AG04449 (cell line): ENCODE measurements around the gene PBX1.

Experiments used
- CTCF ChIA-PET: fragments of 350-600 bp; formaldehyde crosslinking; extraction: SDS; loops from one replicate; lab custom pipeline; 2021; ENCODE audit warnings: antibody characterized with exemption; lab: Yijun Ruan, JAX
- POLR2A ChIA-PET: fragments of 400-600, 350-600 bp; formaldehyde crosslinking; extraction: SDS; loops from one replicate; lab custom pipeline; 2020; ENCODE audit warnings: antibody characterized with exemption, inconsistent platforms; lab: Yijun Ruan, JAX
- DNase-seq: peaks from one replicate; pipeline ENCODE4 v3.0.0-alpha.2; 2010; ENCODE audit warnings: low read depth, low spot score
- H3K4me3 ChIP-seq: 2 replicates; pipeline ENCODE4 v1.5.1; 2011; ENCODE audit warnings: low read depth, mild to moderate bottlenecking, control low read depth, low read length
- TF ChIP-seq, protein P1 (sequence below): IDR thresholded peaks from one replicate; pipeline ENCODE4 v1.5.1; 2011; ENCODE audit warnings: mild to moderate bottlenecking, moderate library complexity, low read length, control low read depth, inconsistent platforms; ENCODE audit not compliant: insufficient read depth; ENCODE audit errors: missing control alignments

The PBX1 gene

DNA sequence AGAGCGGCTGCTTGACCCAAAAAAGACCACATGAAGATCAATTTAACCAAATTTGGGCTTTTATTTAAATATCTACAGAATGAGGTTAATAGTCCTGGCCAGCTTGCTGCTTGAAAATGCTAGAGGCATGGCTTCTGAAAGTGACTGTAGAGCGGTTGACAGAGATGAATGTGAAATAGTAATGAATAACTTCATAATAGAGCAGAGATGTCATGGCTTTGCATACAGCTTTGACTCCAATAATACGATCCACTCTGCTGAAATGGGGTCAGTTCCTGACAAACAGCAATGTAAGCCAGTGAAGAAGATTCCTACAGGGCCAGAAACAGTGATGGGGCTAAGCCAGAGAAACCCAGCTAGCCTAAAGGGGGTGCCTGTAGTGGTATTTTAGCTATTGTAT lies 183.8 kb downstream of the PBX1 start:
- ChIA-PET CTCF (interaction anchor here (0.7 kb wide), 1 partner anchor 44 kb away, joined by 3 read pairs; no protein-coding TSS in a partner anchor), POLR2A (no interaction called here)
- TF ChIP-seq, protein P1, sequence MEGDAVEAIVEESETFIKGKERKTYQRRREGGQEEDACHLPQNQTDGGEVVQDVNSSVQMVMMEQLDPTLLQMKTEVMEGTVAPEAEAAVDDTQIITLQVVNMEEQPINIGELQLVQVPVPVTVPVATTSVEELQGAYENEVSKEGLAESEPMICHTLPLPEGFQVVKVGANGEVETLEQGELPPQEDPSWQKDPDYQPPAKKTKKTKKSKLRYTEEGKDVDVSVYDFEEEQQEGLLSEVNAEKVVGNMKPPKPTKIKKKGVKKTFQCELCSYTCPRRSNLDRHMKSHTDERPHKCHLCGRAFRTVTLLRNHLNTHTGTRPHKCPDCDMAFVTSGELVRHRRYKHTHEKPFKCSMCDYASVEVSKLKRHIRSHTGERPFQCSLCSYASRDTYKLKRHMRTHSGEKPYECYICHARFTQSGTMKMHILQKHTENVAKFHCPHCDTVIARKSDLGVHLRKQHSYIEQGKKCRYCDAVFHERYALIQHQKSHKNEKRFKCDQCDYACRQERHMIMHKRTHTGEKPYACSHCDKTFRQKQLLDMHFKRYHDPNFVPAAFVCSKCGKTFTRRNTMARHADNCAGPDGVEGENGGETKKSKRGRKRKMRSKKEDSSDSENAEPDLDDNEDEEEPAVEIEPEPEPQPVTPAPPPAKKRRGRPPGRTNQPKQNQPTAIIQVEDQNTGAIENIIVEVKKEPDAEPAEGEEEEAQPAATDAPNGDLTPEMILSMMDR: no peak
- no peak overlapping the region for H3K4me3 ChIP-seq
- no peak for DNase-seq

DNA sequence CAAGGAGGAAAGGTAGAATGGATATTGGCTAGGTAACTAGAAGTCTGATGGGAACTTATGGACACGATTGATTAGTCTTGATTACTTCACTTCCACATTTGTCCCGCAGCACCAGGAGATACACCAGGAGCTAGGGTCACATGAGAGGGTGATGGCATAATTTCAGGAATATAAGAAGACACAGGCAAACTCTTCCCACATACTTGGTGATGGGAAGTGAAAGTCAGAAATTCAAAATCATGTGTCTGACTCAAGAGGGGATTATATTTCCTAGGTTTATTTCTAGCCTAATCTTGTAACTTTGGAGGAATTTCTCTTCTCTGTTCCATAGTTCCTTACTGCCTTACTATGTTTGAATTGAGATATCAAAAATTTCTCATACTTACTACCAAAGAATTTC lies 185.0 kb downstream of the PBX1 start:
- ChIA-PET POLR2A (no interaction called here), CTCF (no interaction called here)

DNA sequence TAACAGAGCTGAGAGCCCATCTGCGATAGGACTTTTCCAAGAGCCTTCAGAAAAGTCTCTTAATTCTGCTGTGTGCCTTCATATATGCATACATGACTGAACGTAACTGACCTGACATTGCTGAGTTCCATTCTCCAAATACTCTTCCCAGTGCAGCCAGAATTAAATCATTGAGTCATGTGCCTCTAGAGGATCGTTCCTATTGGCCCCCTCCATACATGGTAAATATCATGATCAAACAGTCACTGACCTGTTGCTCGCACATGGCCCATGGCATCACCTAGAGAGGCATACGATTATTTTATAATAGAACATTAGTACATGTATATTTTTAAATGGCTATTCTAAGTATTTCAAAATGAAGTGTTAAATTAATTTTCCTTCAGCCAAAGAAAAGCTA lies 186.8 kb downstream of the PBX1 start:
- ChIA-PET CTCF (no interaction called here), POLR2A (no interaction called here)
- TF ChIP-seq, protein P1: no peak
- H3K4me3 ChIP-seq: no peak overlapping the region
- no peak for DNase-seq

More for the DNA sequence above, 185.0 kb downstream of the PBX1 start:
- TF ChIP-seq, protein P1: no peak
- no peak overlapping the region for H3K4me3 ChIP-seq
- DNase-seq: no peak

DNA sequence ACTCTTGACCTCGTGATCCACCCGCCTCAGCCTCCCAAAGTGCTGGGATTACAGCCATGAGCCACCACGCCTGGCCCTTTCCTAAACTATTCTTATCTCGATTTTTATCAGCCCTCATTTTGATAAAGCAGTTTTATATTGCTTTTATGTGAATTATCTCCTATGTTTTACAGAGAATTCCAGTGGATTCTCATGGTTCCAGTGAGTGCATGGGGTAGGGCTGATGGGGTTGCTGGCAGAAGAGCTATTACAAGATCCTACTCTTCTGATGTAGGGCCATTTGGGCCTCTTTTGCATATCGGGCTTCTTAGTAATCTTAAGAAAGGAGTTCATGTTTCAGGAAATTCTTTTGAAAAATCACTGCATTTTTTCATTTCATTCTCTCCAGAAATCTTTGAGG lies 187.6 kb downstream of the PBX1 start:
- POLR2A ChIA-PET: interaction anchor here (0.8 kb wide), 1 partner anchor 19 kb away, joined by 3 read pairs; no protein-coding TSS in a partner anchor
- CTCF ChIA-PET: interaction anchor here (1.1 to 1.2 kb wide), 2 partner anchors 10 to 41 kb away, joined by 3 to 7 read pairs; no protein-coding TSS in a partner anchor
- no peak for DNase-seq
- H3K4me3 ChIP-seq: no peak overlapping the region
- TF ChIP-seq, protein P1: no peak

DNA sequence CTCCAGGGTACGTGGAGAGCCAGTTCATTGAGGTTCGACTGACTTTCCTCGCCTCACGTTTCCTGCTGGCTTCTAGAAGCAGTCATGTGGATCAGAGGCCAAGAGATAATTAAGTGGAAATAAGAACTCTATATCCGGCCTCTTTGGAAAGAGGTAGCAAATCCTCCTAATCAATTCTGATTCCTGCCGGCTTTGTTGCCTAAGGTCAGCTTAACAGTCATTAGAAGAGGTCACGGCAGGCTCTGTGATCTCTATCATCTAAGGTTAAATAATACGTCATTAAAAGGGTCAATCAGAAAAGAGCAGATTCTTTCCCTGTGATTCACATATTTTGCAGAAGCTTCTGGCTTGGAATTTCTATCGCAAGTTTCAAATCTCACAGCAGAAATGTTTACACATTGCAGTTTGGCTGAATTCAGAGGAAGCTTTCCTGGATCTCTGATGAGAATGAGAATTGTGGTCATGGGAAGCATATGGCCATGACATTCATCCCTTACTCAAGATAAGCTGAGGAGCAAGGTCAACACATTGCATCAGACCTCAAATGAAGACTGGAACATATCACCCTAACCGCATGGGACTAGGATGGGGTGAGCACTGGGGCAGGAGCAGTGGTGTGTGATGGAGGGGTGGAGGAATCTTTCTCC lies 189.4 kb downstream of the PBX1 start:
- no peak overlapping the region for H3K4me3 ChIP-seq
- DNase-seq: peak; percentile 85
- TF ChIP-seq, protein P1: no peak
- POLR2A ChIA-PET: interaction anchor here (1.4 to 1.7 kb wide), 2 partner anchors 16 to 17 kb away, joined by 3 to 5 read pairs; no protein-coding TSS in a partner anchor
- CTCF ChIA-PET: interaction anchor here (1.9 kb wide), 1 partner anchor 39 kb away, joined by 6 read pairs; no protein-coding TSS in a partner anchor

DNA sequence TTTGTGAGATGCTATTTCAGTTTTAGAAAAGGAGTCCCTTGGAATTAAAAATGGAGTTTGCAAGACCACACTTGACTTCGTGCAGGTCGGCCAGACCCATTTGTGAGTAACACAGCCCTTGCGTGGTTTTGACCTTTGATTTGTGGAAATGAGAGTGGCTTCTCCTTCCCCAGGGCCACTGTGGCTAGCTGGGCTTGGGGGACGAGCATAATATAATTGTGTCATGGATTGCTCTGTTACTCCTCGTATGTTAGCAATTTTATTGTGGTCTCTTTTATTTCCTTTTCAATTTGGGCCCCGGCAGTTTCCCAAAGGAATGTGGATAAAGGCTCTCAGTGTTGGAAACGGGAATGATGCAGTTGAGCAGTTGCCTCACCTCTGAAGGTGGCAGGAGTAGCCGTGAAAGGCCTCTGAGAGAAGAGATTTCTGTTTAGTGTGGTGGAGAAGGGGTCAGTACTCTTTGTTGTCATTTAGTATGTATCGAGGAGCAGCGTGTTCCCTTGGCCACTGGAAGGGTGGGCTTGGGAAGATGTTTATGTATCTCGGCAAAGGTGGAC lies 194.6 kb downstream of the PBX1 start:
- ChIA-PET POLR2A (no interaction called here), CTCF (no interaction called here)
- no peak overlapping the region for H3K4me3 ChIP-seq
- DNase-seq: no peak
- TF ChIP-seq, protein P1: no peak
